Activated T-cell treated with anti-CD3 and anti-CD28 coated beads, Interleukin-2, amount 50 U/mL, for 4 hours (primary cell): ENCODE results near the gene WDR64. TPM values are rescaled to one million over a fixed set of nuclear protein-coding genes. Genes with fewer than 3 reads are reported as not detected.

Source experiments
- ATAC-seq, 2 donors: fragments of 200-7000 bp; cut with Tn5 transposase; one replicate each; pipeline ENCODE4 v1.10.0; 2021
- DNase-seq: peaks from one replicate; pipeline ENCODE4 v3.0.0-alpha.2; 2020
- H3K27me3 Mint-ChIP-seq: one replicate; pipeline ENCODE4 v1.8.0; 2021; ENCODE audit warnings: low read depth, mixed read lengths
- H3K36me3 Mint-ChIP-seq: one replicate; pipeline ENCODE4 v1.8.0; 2022; ENCODE audit warnings: mixed read lengths; ENCODE audit not compliant: insufficient read depth
- H3K4me1 Mint-ChIP-seq: one replicate; pipeline ENCODE4 v1.8.0; 2021; ENCODE audit warnings: low read depth, mixed read lengths
- H3K4me3 Mint-ChIP-seq: one replicate; pipeline ENCODE4 v1.8.0; 2021; ENCODE audit warnings: mild to moderate bottlenecking, moderate library complexity, mixed read lengths
- H3K9me3 Mint-ChIP-seq: one replicate; pipeline ENCODE4 v1.8.0; 2021; ENCODE audit warnings: mixed read lengths
- total RNA-seq, 3 donors: library from RNA; stranded (reverse); gene quantifications; one replicate each; pipeline ENCODE4 v1.2.1, GENCODE V29; 2021

The WDR64 gene
- total RNA-seq, 3 donors from 2014 or later, result 0.13 to 0.14 TPM; not detected in 1

- ATAC-seq (no peak), DNase-seq (no peak)
- Mint-ChIP-seq H3K4me1 (peaks cover 6% of the 10 kb centered on the region), H3K9me3 (no peaks in the 10 kb centered on the region), H3K36me3 (no peaks in the 10 kb centered on the region), H3K4me3 (no peak overlapping the region), H3K27me3 (no peaks in the 10 kb centered on the region)
These were observed 186.8 kb downstream of the WDR64 start for GRCh38 chr1:241838897-241839296.

- H3K4me1 Mint-ChIP-seq, result peaks cover 6% of the 10 kb centered on the region
- DNase-seq (no peak), ATAC-seq (peak in 1 of 2 donors; percentile 25)
- no peaks in the 10 kb centered on the region for H3K36me3 Mint-ChIP-seq
- no peaks in the 10 kb centered on the region for H3K27me3 Mint-ChIP-seq
- H3K4me3 Mint-ChIP-seq, result no peak overlapping the region
- no peaks in the 10 kb centered on the region for H3K9me3 Mint-ChIP-seq
These were observed 187.4 kb downstream of the WDR64 start for GRCh38 chr1:241839369-241839979.

- H3K27me3 Mint-ChIP-seq, result no peaks in the 10 kb centered on the region
- no peak overlapping the region for H3K4me3 Mint-ChIP-seq
- no peaks in the 10 kb centered on the region for H3K36me3 Mint-ChIP-seq
- H3K4me1 Mint-ChIP-seq, result peaks cover 6% of the 10 kb centered on the region
- no peak for ATAC-seq
- H3K9me3 Mint-ChIP-seq, result no peaks in the 10 kb centered on the region
- DNase-seq, result no peak
These were observed 188.1 kb downstream of the WDR64 start for GRCh38 chr1:241840164-241840563.

- Mint-ChIP-seq H3K4me1 (peaks cover 6% of the 10 kb centered on the region), H3K27me3 (no peaks in the 10 kb centered on the region), H3K4me3 (no peak overlapping the region), H3K9me3 (no peaks in the 10 kb centered on the region), H3K36me3 (no peaks in the 10 kb centered on the region)
- no peak for DNase-seq
- no peak for ATAC-seq
These were observed 189.6 kb downstream of the WDR64 start for GRCh38 chr1:241841691-241842090.

- Mint-ChIP-seq H3K9me3 (no peaks in the 10 kb centered on the region), H3K4me3 (no peak overlapping the region), H3K4me1 (peaks cover 12% of the 10 kb centered on the region), H3K36me3 (no peaks in the 10 kb centered on the region), H3K27me3 (no peaks in the 10 kb centered on the region)
- ATAC-seq, result no peak
- no peak for DNase-seq
These were observed 190.5 kb downstream of the WDR64 start for GRCh38 chr1:241842565-241842964.

GRCh38 chr1:241844593-241844992 is 192.5 kb downstream of the WDR64 start:
- no peak for ATAC-seq
- peaks cover 18% of the 10 kb centered on the region for H3K4me1 Mint-ChIP-seq

GRCh38 chr1:241846375-241846774 is 194.3 kb downstream of the WDR64 start:
- H3K36me3 Mint-ChIP-seq, result no peaks in the 10 kb centered on the region
- no peak for DNase-seq
- H3K4me1 Mint-ChIP-seq, result peaks cover 16% of the 10 kb centered on the region
- H3K4me3 Mint-ChIP-seq, result no peak overlapping the region
- H3K9me3 Mint-ChIP-seq, result no peaks in the 10 kb centered on the region
- ATAC-seq, result no peak
- no peaks in the 10 kb centered on the region for H3K27me3 Mint-ChIP-seq

More at GRCh38 chr1:241844593-241844992, 192.5 kb downstream of the WDR64 start:
- Mint-ChIP-seq H3K9me3 (no peaks in the 10 kb centered on the region), H3K27me3 (no peaks in the 10 kb centered on the region), H3K4me3 (no peak overlapping the region), H3K36me3 (no peaks in the 10 kb centered on the region)
- DNase-seq, result no peak

- ATAC-seq (no peak), DNase-seq (no peak)
- Mint-ChIP-seq H3K27me3 (no peaks in the 10 kb centered on the region), H3K9me3 (no peaks in the 10 kb centered on the region), H3K36me3 (no peaks in the 10 kb centered on the region), H3K4me3 (peak overlapping the region; percentile 95), H3K4me1 (peaks cover 16% of the 10 kb centered on the region)
These were observed 194.9 kb downstream of the WDR64 start for GRCh38 chr1:241846862-241847539.

- no peaks in the 10 kb centered on the region for H3K9me3 Mint-ChIP-seq
- H3K36me3 Mint-ChIP-seq, result no peaks in the 10 kb centered on the region
- peaks cover 16% of the 10 kb centered on the region for H3K4me1 Mint-ChIP-seq
- DNase-seq (no peak), ATAC-seq (no peak)
- H3K27me3 Mint-ChIP-seq, result no peaks in the 10 kb centered on the region
- peak overlapping the region; percentile 95 for H3K4me3 Mint-ChIP-seq
These were observed 195.4 kb downstream of the WDR64 start for GRCh38 chr1:241847540-241847795.

- H3K27me3 Mint-ChIP-seq, result no peaks in the 10 kb centered on the region
- no peaks in the 10 kb centered on the region for H3K36me3 Mint-ChIP-seq
- peak within 1 kb of the TSS; percentile 95 for H3K4me3 Mint-ChIP-seq
- H3K9me3 Mint-ChIP-seq, result no peaks in the 10 kb centered on the region
- DNase-seq (peak; percentile 78), ATAC-seq (peak; percentile 97 to 98)
- H3K4me1 Mint-ChIP-seq, result peaks cover 16% of the 10 kb centered on the region
These were observed 196.0 kb downstream of the WDR64 start, which contains the start of gene EXO1 for GRCh38 chr1:241847796-241848685. Gene EXO1 (plus strand): TSS chr1:241848204. CDS start chr1:241850426, 2,222 bp downstream.

GRCh38 chr1:241848686-241849344 is 196.7 kb downstream of the WDR64 start:
- Mint-ChIP-seq H3K4me3 (peak overlapping the region; percentile 95), H3K9me3 (no peaks in the 10 kb centered on the region), H3K4me1 (peaks cover 16% of the 10 kb centered on the region), H3K27me3 (no peaks in the 10 kb centered on the region), H3K36me3 (no peaks in the 10 kb centered on the region)
- ATAC-seq (no peak), DNase-seq (no peak)

- H3K9me3 Mint-ChIP-seq, result no peaks in the 10 kb centered on the region
These were observed 197.2 kb downstream of the WDR64 start for GRCh38 chr1:241849345-241849695.

More at GRCh38 chr1:241849345-241849695, 197.2 kb downstream of the WDR64 start:
- Mint-ChIP-seq H3K27me3 (no peaks in the 10 kb centered on the region), H3K36me3 (no peaks in the 10 kb centered on the region), H3K4me3 (peak overlapping the region; percentile 95), H3K4me1 (peaks cover 16% of the 10 kb centered on the region)
- DNase-seq (no peak), ATAC-seq (no peak)
